GM12878 (cell line): ENCODE results near the gene C19orf47.

Experiments used
- ATF3 ChIP-seq: IDR thresholded peaks from 2 replicates; pipeline ENCODE4 v1.6.1; 2011; ENCODE audit warnings: low read depth, mild to moderate bottlenecking, low read length, moderate library complexity, borderline replicate concordance; ENCODE audit errors: extremely low read depth
- CREB1 ChIP-seq: IDR thresholded peaks from 2 replicates; pipeline ENCODE4 v1.6.1; 2012; ENCODE audit warnings: low read depth, mild to moderate bottlenecking, inconsistent platforms
- CTCF ChIP-seq, 3 experiments: IDR thresholded peaks in 2 of 3; conservative IDR thresholded peaks in 1 of 3; 2 replicates each; pipeline ENCODE4 v1.5.1; 2011; ENCODE audit warnings: low read depth in 3 of 3, low read length in 3 of 3, mild to moderate bottlenecking in 3 of 3, control low read depth in 2 of 3, moderate library complexity in 2 of 3, inconsistent platforms in 1 of 3, mixed read lengths in 1 of 3; ENCODE audit not compliant: control insufficient read depth in 2 of 3, insufficient read depth in 1 of 3; ENCODE audit errors: extremely low read depth in 1 of 3
- POLR2A ChIP-seq: IDR thresholded peaks from 2 replicates; pipeline ENCODE4 v1.6.1; 2011; ENCODE audit warnings: low read depth, mild to moderate bottlenecking, low read length
- RCOR1 ChIP-seq: conservative IDR thresholded peaks from 2 replicates; pipeline ENCODE4 v1.6.1; 2012; ENCODE audit warnings: low read depth, low read length, improper control_type of control experiment
- SMAD1 ChIP-seq: fragments of 450-650 bp; IDR thresholded peaks from 2 replicates; pipeline ENCODE4 v1.6.1; 2018; ENCODE audit warnings: mild to moderate bottlenecking, low read depth; ENCODE audit not compliant: partially characterized antibody
- TAF1 ChIP-seq: IDR thresholded peaks from 2 replicates; pipeline ENCODE4 v1.6.1; 2011; ENCODE audit warnings: mild to moderate bottlenecking, low read depth, low read length, borderline replicate concordance
- USF2 ChIP-seq: IDR thresholded peaks from 2 replicates; pipeline ENCODE4 v1.6.1; 2011; ENCODE audit warnings: low read depth, low read length, improper control_type of control experiment, borderline replicate concordance
- YY1 ChIP-seq: IDR thresholded peaks from 2 replicates; pipeline ENCODE4 v1.6.1; 2011; ENCODE audit warnings: low read depth, mild to moderate bottlenecking, low read length

GRCh38 chr19:40356681-40357595 lies 8.7 kb upstream of the C19orf47 start:
- TF ChIP-seq YY1 (no peak), TAF1 (no peak), POLR2A (no peak), ATF3 (no peak), RCOR1 (no peak), SMAD1 (no peak), CTCF (IDR thresholded peaks at IDR 0.05 in 2 of 3, conservative IDR thresholded peaks at IDR 0.05 in 1 of 3; ENCODE audit: control insufficient read depth in 2 of 3, extremely low read depth in 1 of 3, insufficient read depth in 1 of 3, low read depth in 3 of 3, low read length in 3 of 3) (no peak), CREB1 (no peak), USF2 (no peak)
